NCI-H1048 (cell line): Measurements from ENCODE around the gene ARHGEF28.

Source experiments
- DNase-seq: peaks from one replicate; lab custom pipeline; 2025; lab: John Stamatoyannopoulos, UW

ARHGEF28 gene

GRCh38 chr5:73623901-73624404, 2.0 kb upstream of the ARHGEF28 start:
- DNase-seq, result no peak

- no peak for DNase-seq
These were observed 1.1 kb upstream of the ARHGEF28 start for GRCh38 chr5:73624888-73625287.

GRCh38 chr5:73625372-73625943, 538 bp upstream of the ARHGEF28 start:
- no peak for DNase-seq

GRCh38 chr5:73626814-73627313, 868 bp downstream of the ARHGEF28 start:
- no peak for DNase-seq

GRCh38 chr5:73629456-73629855, 3.5 kb downstream of the ARHGEF28 start:
- DNase-seq, result no peak

- no peak for DNase-seq
These were observed 4.8 kb downstream of the ARHGEF28 start for GRCh38 chr5:73630765-73631164.

- no peak for DNase-seq
These were observed 5.5 kb downstream of the ARHGEF28 start for GRCh38 chr5:73631500-73631899.

GRCh38 chr5:73633060-73633459, 7.1 kb downstream of the ARHGEF28 start:
- DNase-seq, result no peak

- DNase-seq, result no peak
These were observed 10.4 kb downstream of the ARHGEF28 start for GRCh38 chr5:73636408-73636807.

GRCh38 chr5:73637565-73637964, 11.6 kb downstream of the ARHGEF28 start:
- DNase-seq, result no peak

- DNase-seq, result no peak
These were observed 12.5 kb downstream of the ARHGEF28 start for GRCh38 chr5:73638344-73639095.

- no peak for DNase-seq
These were observed 14.9 kb downstream of the ARHGEF28 start for GRCh38 chr5:73640861-73641320.

GRCh38 chr5:73641811-73642210, 15.8 kb downstream of the ARHGEF28 start:
- DNase-seq, result no peak

GRCh38 chr5:73642344-73642743, 16.3 kb downstream of the ARHGEF28 start:
- no peak for DNase-seq

- DNase-seq, result no peak
These were observed 18.5 kb downstream of the ARHGEF28 start for GRCh38 chr5:73644385-73644963.

- DNase-seq, result no peak
These were observed 21.7 kb downstream of the ARHGEF28 start for GRCh38 chr5:73647721-73648120.

GRCh38 chr5:73648515-73648914, 22.5 kb downstream of the ARHGEF28 start:
- DNase-seq, result no peak

- no peak for DNase-seq
These were observed 23.9 kb downstream of the ARHGEF28 start for GRCh38 chr5:73649926-73650325.

GRCh38 chr5:73652391-73652790, 26.4 kb downstream of the ARHGEF28 start:
- no peak for DNase-seq

- DNase-seq, result no peak
These were observed 28.3 kb downstream of the ARHGEF28 start for GRCh38 chr5:73654171-73654811.

- DNase-seq, result no peak
These were observed 28.9 kb downstream of the ARHGEF28 start for GRCh38 chr5:73654819-73655318.

- no peak for DNase-seq
These were observed 29.6 kb downstream of the ARHGEF28 start for GRCh38 chr5:73655521-73656160.
